Fibroblast of lung (primary cell): ENCODE results near the gene JTB. TPM values are rescaled to one million over a fixed set of nuclear protein-coding genes. Genes with fewer than 3 reads are reported as not detected.

Experiments
- DNase-seq, 2 donors: peaks; one replicate each; pipeline versions ENCODE4 v3.0.0 to v3.0.0-alpha.2; 2010; ENCODE audit warnings: low read depth in 2 of 2
- H2AFZ ChIP-seq: 2 replicates; pipeline ENCODE4 v1.5.1; 2012; ENCODE audit warnings: low read length, control low read depth, inconsistent platforms
- H3K27ac ChIP-seq: 2 replicates; pipeline ENCODE4 v1.5.1; 2011; ENCODE audit warnings: low read length, control low read depth; ENCODE audit not compliant: insufficient read depth
- H3K27me3 ChIP-seq: 2 replicates; pipeline ENCODE4 v1.5.1; 2011; ENCODE audit warnings: mild to moderate bottlenecking, low read length; ENCODE audit not compliant: control insufficient read depth, insufficient read depth
- H3K36me3 ChIP-seq: 2 replicates; pipeline ENCODE4 v1.5.1; 2011; ENCODE audit warnings: low read length; ENCODE audit not compliant: control insufficient read depth, insufficient read depth
- H3K4me1 ChIP-seq: 2 replicates; pipeline ENCODE4 v1.5.1; 2011; ENCODE audit warnings: low read length; ENCODE audit not compliant: control insufficient read depth, insufficient read depth; ENCODE audit errors: extremely low read depth
- H3K4me2 ChIP-seq: 2 replicates; pipeline ENCODE4 v1.5.1; 2011; ENCODE audit warnings: low read length, control low read depth; ENCODE audit not compliant: insufficient read depth; ENCODE audit errors: extremely low read depth
- H3K4me3 ChIP-seq, 4 experiments: fragments of 200-600 bp in 1 of 4; sonication (generic) in 1 of 4; replicated peaks in 1 of 4; 2 replicates each; pipeline ENCODE4 v1.5.1; 2011 to 2016; ENCODE audit warnings: low read length in 4 of 4, low read depth in 3 of 4, mild to moderate bottlenecking in 3 of 4, control low read depth in 2 of 4, inconsistent platforms in 1 of 4, mixed read lengths in 1 of 4; ENCODE audit not compliant: insufficient read depth in 1 of 4; ENCODE audit errors: control extremely low read depth in 1 of 4
- H3K79me2 ChIP-seq: 2 replicates; pipeline ENCODE4 v1.5.1; 2012; ENCODE audit warnings: mild to moderate bottlenecking, low read length, inconsistent platforms; ENCODE audit not compliant: control insufficient read depth, insufficient read depth
- H3K9ac ChIP-seq: 2 replicates; pipeline ENCODE4 v1.5.1; 2011; ENCODE audit warnings: mild to moderate bottlenecking, low read length, control low read depth; ENCODE audit not compliant: insufficient read depth
- H3K9me3 ChIP-seq: 2 replicates; pipeline ENCODE4 v1.5.1; 2012; ENCODE audit warnings: low read depth, low read length; ENCODE audit not compliant: control insufficient read depth, insufficient read depth
- H4K20me1 ChIP-seq: 2 replicates; pipeline ENCODE4 v1.5.1; 2011; ENCODE audit warnings: low read length; ENCODE audit not compliant: control insufficient read depth, insufficient read depth; ENCODE audit errors: extremely low read depth
- EZH2 ChIP-seq: IDR thresholded peaks from 2 replicates; pipeline ENCODE4 v1.5.1; 2012; ENCODE audit warnings: low read length, control low read depth, mild to moderate bottlenecking; ENCODE audit errors: missing control alignments
- polyA plus RNA-seq, 2 donors: library from polyadenylated mRNA; depleted of rRNA in 1 of 2; stranded (reverse) in 1 of 2; unstranded in 1 of 2; fragments of >200 nt; gene quantifications; 2 replicates each; pipeline ENCODE4 v1.2.1, GENCODE V29; 2011 to 2012; ENCODE audit warnings: missing spikeins in 1 of 2
- total RNA-seq: library from RNA; depleted of rRNA; stranded (reverse); fragments of >200 nt; gene quantifications from 2 replicates; pipeline ENCODE4 v1.2.1, GENCODE V29; 2014
- TF ChIP-seq, protein P1 (sequence below), 2 donors: IDR thresholded peaks in 1 of 2; conservative IDR thresholded peaks in 1 of 2; 1 replicate in 1 of 2; 2 replicates in 1 of 2; pipeline ENCODE4 v1.5.1; 2011 to 2012; ENCODE audit warnings: low read length in 2 of 2, control low read depth in 1 of 2, inconsistent platforms in 1 of 2, low read depth in 1 of 2, mild to moderate bottlenecking in 1 of 2

JTB gene
- total and polyA plus RNA-seq, 2 donors (not counting 1 experiment from before 2014, with no cell fraction given), result 98.9 to 123 TPM

GRCh38 chr1:153933430-153933829, 44.0 kb downstream of the JTB start:
- no peak for DNase-seq
- no peaks in the 10 kb centered on the region for H3K27me3 ChIP-seq
- H4K20me1 ChIP-seq, result no peaks in the 10 kb centered on the region
- TF ChIP-seq EZH2, result no peak
- TF ChIP-seq, protein P1, sequence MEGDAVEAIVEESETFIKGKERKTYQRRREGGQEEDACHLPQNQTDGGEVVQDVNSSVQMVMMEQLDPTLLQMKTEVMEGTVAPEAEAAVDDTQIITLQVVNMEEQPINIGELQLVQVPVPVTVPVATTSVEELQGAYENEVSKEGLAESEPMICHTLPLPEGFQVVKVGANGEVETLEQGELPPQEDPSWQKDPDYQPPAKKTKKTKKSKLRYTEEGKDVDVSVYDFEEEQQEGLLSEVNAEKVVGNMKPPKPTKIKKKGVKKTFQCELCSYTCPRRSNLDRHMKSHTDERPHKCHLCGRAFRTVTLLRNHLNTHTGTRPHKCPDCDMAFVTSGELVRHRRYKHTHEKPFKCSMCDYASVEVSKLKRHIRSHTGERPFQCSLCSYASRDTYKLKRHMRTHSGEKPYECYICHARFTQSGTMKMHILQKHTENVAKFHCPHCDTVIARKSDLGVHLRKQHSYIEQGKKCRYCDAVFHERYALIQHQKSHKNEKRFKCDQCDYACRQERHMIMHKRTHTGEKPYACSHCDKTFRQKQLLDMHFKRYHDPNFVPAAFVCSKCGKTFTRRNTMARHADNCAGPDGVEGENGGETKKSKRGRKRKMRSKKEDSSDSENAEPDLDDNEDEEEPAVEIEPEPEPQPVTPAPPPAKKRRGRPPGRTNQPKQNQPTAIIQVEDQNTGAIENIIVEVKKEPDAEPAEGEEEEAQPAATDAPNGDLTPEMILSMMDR (conservative IDR thresholded peaks at IDR 0.05 in 1 of 2, IDR thresholded peaks at IDR 0.05 in 1 of 2; ENCODE audit: low read depth in 1 of 2, low read length in 2 of 2), result no peak
- no peaks in the 10 kb centered on the region for H3K9me3 ChIP-seq
- H3K4me1 ChIP-seq, result peaks cover 5% of the 10 kb centered on the region
- H2AFZ ChIP-seq, result no peak overlapping the region
- H3K36me3 ChIP-seq, result peaks cover 23% of the 10 kb centered on the region
- no peak overlapping the region for H3K4me2 ChIP-seq
- no peaks in the 10 kb centered on the region for H3K79me2 ChIP-seq
- no peak overlapping the region for H3K27ac ChIP-seq
- no peak overlapping the region for H3K9ac ChIP-seq
- no peak overlapping the region for H3K4me3 ChIP-seq

DNA sequence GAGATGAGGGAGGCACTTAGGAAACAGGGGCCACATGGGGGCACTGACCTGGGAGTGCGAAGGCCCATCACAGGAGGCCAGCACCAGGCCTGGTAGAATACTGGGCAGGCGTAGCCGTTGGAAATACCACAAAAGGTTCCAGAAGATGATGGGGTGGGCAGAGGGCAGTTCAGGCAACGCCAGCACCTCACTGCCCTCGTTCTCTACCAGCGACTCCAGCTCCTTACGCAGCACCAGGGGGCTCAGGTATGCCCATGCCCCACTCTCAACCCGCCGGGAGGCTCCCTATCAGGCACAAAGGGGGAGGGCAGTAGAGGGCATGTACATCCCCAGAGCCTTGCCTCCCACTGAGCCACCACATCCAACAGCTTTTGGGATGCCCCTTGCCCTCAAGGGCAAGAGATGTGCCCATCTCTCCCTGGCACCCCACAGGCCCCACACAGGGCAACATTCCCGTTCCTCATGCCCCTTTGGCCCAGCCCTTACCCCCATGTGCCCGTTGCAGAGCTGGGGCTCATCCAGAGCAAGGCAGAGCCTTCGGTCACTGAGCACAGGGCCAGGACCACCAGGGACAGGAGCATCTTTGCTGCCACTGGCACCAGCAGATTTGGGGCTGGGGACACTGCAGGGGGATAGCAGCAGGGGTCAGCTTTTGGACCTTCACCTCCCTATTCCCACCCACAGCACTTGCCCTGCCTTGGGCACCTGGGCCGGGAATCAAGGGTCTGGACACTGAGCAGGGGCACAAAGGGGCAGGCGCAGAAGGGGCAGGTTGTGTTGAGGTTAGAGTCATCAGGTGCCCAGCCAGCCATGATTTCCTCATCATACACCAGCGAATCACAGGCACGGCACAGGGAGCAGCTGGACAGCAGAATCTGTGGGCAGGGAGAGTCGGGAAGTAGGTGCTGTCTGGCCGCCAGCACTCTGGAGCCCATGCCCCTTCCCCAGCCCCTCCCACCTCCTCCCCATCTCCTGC, 45.0 kb downstream of the JTB start:
- Histone ChIP-seq H2AFZ (no peak overlapping the region), H3K4me2 (no peak overlapping the region), H4K20me1 (no peaks in the 10 kb centered on the region), H3K36me3 (peaks cover 20% of the 10 kb centered on the region), H3K27ac (no peak overlapping the region), H3K9me3 (no peaks in the 10 kb centered on the region), H3K79me2 (no peaks in the 10 kb centered on the region), H3K27me3 (no peaks in the 10 kb centered on the region), H3K4me3 (no peak overlapping the region), H3K9ac (no peak overlapping the region), H3K4me1 (peaks cover 5% of the 10 kb centered on the region)
- DNase-seq, result no peak
- TF ChIP-seq EZH2, result no peak
- TF ChIP-seq, protein P1 (conservative IDR thresholded peaks at IDR 0.05 in 1 of 2, IDR thresholded peaks at IDR 0.05 in 1 of 2; ENCODE audit: low read depth in 1 of 2, low read length in 2 of 2), result no peak

DNA sequence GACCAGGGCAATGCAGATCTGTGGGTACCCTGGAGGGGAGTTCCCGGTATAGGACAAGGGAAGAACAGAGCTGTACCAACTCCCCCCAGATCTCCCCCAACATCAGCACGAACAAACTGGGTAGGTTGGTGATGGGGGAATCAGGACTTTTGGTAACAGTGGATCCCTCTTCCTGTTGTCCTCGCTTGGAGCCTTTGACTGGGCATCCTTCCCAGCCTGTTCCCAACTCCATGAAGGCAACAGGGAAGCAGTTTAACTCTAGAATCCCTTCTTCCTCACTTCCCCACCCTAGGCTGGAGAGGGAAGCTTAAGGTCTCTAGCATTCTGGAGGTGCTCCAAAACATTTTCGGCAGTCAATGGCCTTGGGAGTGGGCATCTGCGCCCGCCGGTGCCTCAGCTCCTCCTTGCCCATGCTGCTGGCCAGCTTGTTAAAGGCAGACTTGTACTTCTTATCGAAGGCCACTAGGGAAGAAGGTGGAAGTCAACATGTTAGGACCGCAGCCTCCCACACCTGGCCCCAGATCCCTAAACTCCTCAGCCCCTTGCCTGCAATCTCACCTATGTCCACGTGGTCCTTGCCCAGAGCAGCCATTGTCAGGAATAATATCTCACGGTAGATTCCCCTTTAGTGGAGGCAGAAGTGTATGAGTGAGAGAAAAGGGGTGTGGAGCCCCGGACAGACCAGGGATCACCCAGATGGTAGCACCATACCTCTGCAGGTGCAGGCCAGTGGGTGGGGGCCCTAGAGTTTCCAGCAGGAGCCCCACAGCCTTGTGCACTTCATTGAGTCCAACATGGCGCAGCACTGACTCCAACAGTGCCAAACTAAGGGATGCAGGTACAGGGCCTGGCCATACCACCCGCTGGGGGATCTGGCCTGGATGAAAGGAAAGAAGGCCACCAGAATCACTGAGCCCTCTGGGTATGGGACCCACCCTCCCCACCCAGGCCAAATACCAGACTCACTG, 47.2 kb downstream of the JTB start:
- no peak for TF ChIP-seq EZH2
- TF ChIP-seq, protein P1 (conservative IDR thresholded peaks at IDR 0.05 in 1 of 2, IDR thresholded peaks at IDR 0.05 in 1 of 2; ENCODE audit: low read depth in 1 of 2, low read length in 2 of 2), result no peak
- peaks cover 10% of the 10 kb centered on the region for H3K36me3 ChIP-seq
- no peak for DNase-seq
- H3K9ac ChIP-seq, result no peak overlapping the region
- no peaks in the 10 kb centered on the region for H4K20me1 ChIP-seq
- no peak overlapping the region for H3K4me3 ChIP-seq
- H3K27ac ChIP-seq, result no peak overlapping the region
- H3K79me2 ChIP-seq, result no peaks in the 10 kb centered on the region
- no peak overlapping the region for H3K4me2 ChIP-seq
- peaks cover 5% of the 10 kb centered on the region for H3K4me1 ChIP-seq
- H3K9me3 ChIP-seq, result no peaks in the 10 kb centered on the region
- H3K27me3 ChIP-seq, result no peaks in the 10 kb centered on the region
- no peak overlapping the region for H2AFZ ChIP-seq
